Activated CD8-positive, alpha-beta T cell treated with anti-CD3 and anti-CD28 coated beads for 36 hours (primary cell): Measurements from ENCODE around the gene DRC7. TPM values are rescaled to one million over a fixed set of nuclear protein-coding genes. Genes with fewer than 3 reads are reported as not detected.

Experiments
- ATAC-seq: fragments of 200-7000 bp; cut with Tn5 transposase; one replicate; pipeline ENCODE4 v1.10.0; 2021; ENCODE audit warnings: mild to moderate bottlenecking, moderate library complexity
- CTCF ChIA-PET: fragments of 350-600 bp; sonication (Branson Sonifier 250); formaldehyde crosslinking; loops from one replicate; lab custom pipeline; 2021; ENCODE audit warnings: antibody characterized with exemption; lab: Charles Lee
- POLR2A ChIA-PET: fragments of 350-600 bp; sonication (Branson Sonifier 250); formaldehyde crosslinking; loops from one replicate; lab custom pipeline; 2021; ENCODE audit warnings: antibody characterized with exemption; lab: Charles Lee
- DNase-seq: peaks from one replicate; pipeline ENCODE4 v3.0.0-alpha.2; 2020
- H3K27ac Mint-ChIP-seq: one replicate; pipeline ENCODE4 v1.8.0; 2021; ENCODE audit warnings: mild to moderate bottlenecking, mixed read lengths
- H3K27me3 Mint-ChIP-seq: one replicate; pipeline ENCODE4 v1.8.0; 2021; ENCODE audit warnings: mixed read lengths
- H3K36me3 Mint-ChIP-seq: one replicate; pipeline ENCODE4 v1.8.0; 2021; ENCODE audit warnings: low read depth, mixed read lengths
- H3K4me1 Mint-ChIP-seq: one replicate; pipeline ENCODE4 v1.8.0; 2021; ENCODE audit warnings: low read depth, mixed read lengths
- H3K4me3 Mint-ChIP-seq: one replicate; pipeline ENCODE4 v1.8.0; 2021; ENCODE audit warnings: mild to moderate bottlenecking, moderate library complexity, mixed read lengths
- H3K9me3 Mint-ChIP-seq: one replicate; pipeline ENCODE4 v1.8.0; 2021; ENCODE audit warnings: mixed read lengths
- intact Hi-C: fragments of 100-400 bp; cut with micrococcal nuclease; formaldehyde crosslinking; loops from one replicate; pipeline ENCODE4 v1.10.0; 2022
- total RNA-seq, 2 experiments: library from RNA; stranded (reverse); gene quantifications; one replicate each; pipeline ENCODE4 v1.2.3, GENCODE V29; 2021
- TF ChIP-seq, protein P1 (sequence below): fragments of 200-600 bp; IDR thresholded peaks from one replicate; pipeline ENCODE4 v1.8.0; 2022; ENCODE audit warnings: antibody characterized with exemption, mild to moderate bottlenecking

The DRC7 gene
- total RNA-seq, 2 experiments from 2014 or later: 0.58 TPM; not detected in 1

DNA sequence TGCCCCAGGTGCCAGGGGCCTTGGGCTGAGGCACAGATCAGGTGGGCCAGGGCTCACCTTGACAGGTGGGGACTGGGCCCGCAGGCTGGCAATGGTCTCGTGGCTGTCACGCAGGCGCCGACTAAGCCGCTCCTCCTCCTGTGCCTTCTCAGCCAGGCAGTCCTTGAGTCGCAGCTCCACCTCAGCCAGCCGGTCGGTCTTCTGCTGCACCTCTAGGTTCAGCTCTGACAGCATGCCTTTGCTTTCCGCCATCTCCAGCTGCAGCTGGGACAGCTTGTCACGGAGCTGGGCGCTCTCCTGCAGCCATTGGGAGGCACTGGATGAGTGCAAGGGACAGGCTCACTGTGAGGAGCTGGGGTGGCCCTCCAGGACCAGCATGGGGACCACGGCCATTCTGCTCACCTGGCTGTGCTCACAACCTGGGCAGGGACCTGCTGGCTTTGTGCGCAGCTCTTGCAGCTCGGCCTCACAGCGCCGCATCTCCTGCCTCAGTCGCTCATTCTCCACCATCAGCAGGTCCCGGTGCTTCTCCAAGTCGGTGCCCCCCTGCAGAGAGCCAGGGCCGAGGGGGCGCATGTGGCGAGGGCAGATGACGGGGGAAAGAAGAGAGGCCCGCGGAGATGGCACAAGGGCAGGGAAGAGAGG is 76.7 kb downstream of the DRC7 start:
- no peak for ATAC-seq
- TF ChIP-seq, protein P1, sequence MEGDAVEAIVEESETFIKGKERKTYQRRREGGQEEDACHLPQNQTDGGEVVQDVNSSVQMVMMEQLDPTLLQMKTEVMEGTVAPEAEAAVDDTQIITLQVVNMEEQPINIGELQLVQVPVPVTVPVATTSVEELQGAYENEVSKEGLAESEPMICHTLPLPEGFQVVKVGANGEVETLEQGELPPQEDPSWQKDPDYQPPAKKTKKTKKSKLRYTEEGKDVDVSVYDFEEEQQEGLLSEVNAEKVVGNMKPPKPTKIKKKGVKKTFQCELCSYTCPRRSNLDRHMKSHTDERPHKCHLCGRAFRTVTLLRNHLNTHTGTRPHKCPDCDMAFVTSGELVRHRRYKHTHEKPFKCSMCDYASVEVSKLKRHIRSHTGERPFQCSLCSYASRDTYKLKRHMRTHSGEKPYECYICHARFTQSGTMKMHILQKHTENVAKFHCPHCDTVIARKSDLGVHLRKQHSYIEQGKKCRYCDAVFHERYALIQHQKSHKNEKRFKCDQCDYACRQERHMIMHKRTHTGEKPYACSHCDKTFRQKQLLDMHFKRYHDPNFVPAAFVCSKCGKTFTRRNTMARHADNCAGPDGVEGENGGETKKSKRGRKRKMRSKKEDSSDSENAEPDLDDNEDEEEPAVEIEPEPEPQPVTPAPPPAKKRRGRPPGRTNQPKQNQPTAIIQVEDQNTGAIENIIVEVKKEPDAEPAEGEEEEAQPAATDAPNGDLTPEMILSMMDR: no peak
- Mint-ChIP-seq H3K27ac (no peak overlapping the region), H3K36me3 (no peaks in the 10 kb centered on the region), H3K4me3 (no peak overlapping the region), H3K9me3 (no peaks in the 10 kb centered on the region), H3K4me1 (no peaks in the 10 kb centered on the region), H3K27me3 (no peaks in the 10 kb centered on the region)
- CTCF ChIA-PET: interaction anchor here (0.6 to 1.1 kb wide), 2 partner anchors 20 to 87 kb away, joined by 3 read pairs; no protein-coding TSS in a partner anchor
- POLR2A ChIA-PET: no interaction called here
- no peak for DNase-seq
- intact Hi-C loops: no loop called here

DNA sequence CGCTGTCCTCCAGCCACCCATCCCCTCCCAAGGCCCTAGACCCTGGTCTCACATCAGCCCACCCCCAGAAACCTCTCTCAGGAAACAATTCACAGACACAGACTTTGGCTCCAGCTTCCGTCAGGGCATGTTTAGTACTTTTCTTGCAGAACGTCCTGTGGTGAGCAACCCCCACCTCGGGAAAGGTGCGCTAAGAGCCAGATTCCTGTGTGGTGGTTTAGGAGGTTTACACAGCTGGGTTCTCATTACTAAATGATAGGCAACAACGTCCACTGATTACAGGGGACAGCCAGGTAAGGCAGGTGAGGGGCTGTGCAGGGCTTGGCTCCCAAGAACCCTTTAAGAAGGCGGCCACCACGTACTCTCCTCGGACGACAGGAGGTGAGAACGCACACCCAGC is 78.4 kb downstream of the DRC7 start:
- Mint-ChIP-seq H3K36me3 (no peaks in the 10 kb centered on the region), H3K4me3 (no peak overlapping the region), H3K4me1 (no peaks in the 10 kb centered on the region), H3K9me3 (no peaks in the 10 kb centered on the region), H3K27ac (no peak overlapping the region), H3K27me3 (no peaks in the 10 kb centered on the region)
- ATAC-seq (no peak), DNase-seq (no peak)
- intact Hi-C loops: no loop called here
- TF ChIP-seq, protein P1: no peak
- ChIA-PET POLR2A (no interaction called here), CTCF (no interaction called here)

DNA sequence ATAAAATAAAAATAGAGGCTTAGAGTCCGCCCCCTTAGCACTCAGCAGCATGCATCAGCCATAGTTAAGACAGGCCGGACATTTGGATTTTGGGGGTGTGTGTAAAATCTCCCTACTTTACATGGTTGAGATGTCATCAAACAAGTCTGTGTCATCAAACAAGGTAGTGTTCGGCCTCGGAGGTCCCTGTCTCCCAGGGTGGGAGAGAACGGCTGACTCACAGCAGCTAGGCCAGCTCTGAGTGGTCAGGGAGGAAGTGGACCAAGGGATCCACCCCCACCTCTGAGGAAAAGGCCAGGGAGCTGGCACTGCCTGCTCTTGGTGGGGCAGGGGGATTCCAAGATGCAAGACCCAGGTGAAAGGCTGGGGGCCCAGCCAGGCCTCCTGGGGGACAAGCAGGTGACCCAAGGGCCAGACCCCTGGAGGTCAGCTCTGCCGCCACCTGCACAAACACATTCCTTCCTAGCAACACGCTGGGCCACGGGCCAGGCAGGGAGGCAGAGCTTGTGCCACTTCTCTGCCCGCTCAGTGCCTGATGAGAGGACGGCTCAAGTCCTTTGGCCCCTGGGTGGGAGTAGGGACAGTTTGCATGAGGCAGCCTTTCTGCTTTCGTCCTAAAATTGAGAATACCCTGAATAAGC is 79.2 kb downstream of the DRC7 start:
- no peak for DNase-seq
- POLR2A ChIA-PET: no interaction called here
- H3K27me3 Mint-ChIP-seq: no peaks in the 10 kb centered on the region
- TF ChIP-seq, protein P1: no peak
- H3K36me3 Mint-ChIP-seq: no peaks in the 10 kb centered on the region
- no peaks in the 10 kb centered on the region for H3K4me1 Mint-ChIP-seq
- no peaks in the 10 kb centered on the region for H3K9me3 Mint-ChIP-seq
- intact Hi-C loops: no loop called here
- no peak overlapping the region for H3K27ac Mint-ChIP-seq
- CTCF ChIA-PET: no interaction called here
- no peak for ATAC-seq
- no peak overlapping the region for H3K4me3 Mint-ChIP-seq

DNA sequence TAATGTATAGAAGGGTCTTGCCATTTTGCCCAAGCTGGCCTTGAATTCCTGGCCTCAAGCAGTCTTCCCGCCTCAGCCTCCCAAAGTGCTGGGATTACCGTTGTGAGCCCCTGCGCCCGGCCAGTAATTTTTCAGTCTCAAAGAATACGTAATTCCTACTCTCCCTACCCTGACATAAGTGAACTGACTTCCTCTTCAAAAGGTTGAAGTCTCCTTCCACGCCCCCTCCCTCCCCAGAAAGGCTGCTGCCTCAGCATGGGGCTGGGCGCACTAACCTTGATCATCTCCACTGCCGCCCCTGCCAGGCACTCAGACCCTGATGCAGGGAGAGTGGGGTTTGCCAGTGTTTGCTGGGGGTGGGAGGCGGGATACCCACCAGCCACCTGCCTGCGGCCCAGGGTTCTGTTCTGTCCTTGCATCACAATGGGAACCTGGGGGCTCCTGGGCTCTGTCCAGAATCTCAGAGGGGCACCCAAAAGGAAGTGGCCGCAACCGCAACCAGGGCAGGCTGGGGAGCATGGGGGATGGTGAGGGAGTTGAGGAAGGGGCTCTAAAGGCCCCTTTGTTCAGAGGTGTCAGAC is 80.2 kb downstream of the DRC7 start:
- Mint-ChIP-seq H3K4me1 (no peaks in the 10 kb centered on the region), H3K36me3 (no peaks in the 10 kb centered on the region), H3K27ac (no peak overlapping the region), H3K4me3 (no peak overlapping the region), H3K9me3 (no peaks in the 10 kb centered on the region), H3K27me3 (no peaks in the 10 kb centered on the region)
- CTCF ChIA-PET: no interaction called here
- TF ChIP-seq, protein P1: no peak
- intact Hi-C loops: no loop called here
- DNase-seq (no peak), ATAC-seq (no peak)
- POLR2A ChIA-PET: no interaction called here
